Activated CD4-positive, CD25-positive, alpha-beta regulatory T cell treated with anti-CD3 and anti-CD28 coated beads, Interleukin-2, amount 50 U/mL, for 72 hours (primary cell): ENCODE measurements around the gene KIF12.

ENCODE experiments used
- DNase-seq: peaks from one replicate; pipeline ENCODE4 v3.0.0; 2021

KIF12 gene

DNA sequence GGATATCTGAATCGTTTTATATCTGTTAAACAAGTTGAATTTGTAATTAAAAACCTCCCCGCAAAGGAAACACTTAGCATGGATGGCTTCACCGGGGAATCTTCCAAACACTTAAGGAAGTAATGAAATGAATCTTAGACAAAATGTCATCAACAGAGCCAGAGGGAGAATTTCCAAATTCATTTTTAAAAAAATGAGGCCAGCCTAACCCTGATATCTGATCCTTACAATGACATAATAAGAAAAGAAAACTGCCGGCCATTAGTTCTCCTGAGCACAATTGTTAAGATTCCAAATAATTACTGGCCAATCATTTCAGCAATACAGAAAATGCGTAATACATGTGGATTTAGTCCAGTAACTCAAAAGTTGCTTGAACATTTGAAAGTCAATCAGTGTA lies 6.1 kb upstream of the KIF12 start:
- DNase-seq = no peak

DNA sequence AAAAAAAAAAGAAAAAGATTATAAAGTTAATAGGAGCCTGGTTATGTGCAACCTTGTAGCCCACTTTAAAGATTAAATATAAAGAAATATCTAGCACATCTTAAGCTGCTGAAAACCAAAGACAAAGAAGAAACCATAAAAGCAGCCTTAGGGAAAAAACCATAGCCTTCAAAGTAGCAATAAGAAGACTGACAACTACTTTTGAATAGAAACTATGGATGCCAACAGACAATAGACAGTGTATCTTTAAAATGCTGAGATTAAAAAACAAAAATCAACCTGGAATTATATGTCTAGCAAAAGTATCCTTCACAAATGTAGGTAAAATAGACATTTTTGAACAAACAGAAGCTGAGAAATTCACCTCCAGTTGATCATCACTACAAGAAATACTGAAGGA lies 3.4 kb upstream of the KIF12 start:
- no peak for DNase-seq

DNA sequence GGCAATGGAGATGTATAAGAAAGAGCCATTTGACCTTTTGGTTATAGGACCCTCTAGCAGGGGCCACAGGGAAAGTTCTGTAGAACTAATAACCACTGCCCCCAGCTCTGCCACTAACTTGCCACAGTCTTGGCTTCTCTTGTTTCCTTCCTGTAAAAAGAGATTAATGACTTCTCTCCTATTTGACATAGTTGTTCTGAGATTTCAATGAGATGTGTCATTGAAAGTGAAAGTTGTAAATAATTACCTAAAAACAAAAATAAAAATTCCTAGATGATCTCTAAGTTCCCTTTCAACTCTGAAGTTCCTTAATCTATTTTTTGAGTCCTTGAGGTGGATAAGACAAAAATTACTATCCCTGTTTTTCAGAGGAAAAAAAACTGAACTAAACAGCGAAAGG lies 1.4 kb upstream of the KIF12 start:
- DNase-seq = no peak

DNA sequence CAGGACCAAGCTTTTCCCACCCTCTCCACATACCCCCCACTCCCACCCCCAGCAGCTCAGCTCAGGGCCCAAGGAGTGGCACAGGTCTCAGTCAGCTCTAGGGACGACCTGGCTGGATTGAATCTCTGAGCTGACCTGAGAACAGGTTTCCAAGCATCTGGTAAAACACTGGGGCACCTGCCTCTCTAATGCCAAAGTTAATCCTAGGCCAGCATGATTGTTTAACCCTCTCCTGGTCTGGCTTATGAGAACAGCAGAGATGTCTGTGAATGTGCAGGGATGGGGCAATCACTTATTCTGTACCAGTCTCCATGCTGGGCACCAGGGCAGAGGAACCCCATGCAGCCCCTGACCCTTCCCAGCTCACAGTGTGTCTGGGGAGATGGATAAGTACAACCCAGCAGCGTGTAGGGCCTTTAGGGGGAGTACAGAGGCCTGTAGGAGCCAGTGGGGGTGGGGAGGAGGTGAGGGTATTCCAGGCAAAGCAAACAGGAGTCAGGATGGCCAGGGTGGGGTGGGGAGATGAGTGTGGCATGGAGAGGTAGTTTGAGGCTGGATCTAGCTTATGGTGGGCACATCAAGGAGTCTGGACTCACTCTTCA lies 678 bp upstream of the KIF12 start:
- DNase-seq = no peak

DNA sequence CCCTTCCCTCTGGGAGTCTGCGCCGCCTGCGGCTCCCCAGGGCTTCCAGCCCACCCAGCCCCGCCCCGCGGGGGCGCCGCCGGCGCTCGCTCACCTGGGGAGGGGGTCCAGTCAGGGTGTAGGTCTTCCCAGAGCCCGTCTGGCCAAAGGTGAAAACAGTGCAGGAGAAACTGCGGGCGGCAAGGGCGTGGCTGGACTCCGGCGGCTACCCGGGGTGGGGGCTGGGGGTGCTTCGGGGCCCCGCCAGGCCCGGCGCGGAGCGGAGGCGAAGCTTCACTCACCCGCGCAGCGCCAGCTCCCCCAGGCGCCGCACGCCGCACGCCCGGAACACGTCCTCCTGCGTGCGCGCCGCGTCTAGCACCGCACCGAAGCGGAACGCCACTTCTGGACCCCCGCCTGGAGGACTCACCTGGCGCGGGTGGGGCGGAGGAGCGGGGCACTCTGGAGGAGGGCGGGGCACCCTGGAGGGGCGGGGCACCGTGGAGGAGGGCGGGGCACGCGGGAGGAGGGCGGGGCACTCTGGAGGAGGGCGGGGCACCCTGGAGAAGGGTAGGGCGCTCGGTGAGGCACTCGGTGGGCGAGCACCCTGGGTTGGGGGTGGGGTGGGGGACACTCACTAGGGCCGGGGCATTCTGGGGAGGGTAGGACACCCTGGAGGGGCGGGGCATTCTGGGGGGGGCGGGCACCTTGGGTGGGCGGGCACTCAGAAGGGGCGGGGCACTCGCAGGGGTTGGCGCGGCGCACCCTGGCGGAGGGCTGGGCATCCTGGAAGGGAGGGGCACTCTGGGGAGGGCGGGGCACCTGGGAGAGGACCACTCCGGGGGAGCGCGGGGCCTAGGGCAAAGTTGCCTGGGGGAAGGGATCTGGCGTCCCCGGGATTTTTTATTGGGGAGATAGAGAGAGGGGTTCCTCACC lies 814 bp downstream of the KIF12 start:
- DNase-seq = no peak

DNA sequence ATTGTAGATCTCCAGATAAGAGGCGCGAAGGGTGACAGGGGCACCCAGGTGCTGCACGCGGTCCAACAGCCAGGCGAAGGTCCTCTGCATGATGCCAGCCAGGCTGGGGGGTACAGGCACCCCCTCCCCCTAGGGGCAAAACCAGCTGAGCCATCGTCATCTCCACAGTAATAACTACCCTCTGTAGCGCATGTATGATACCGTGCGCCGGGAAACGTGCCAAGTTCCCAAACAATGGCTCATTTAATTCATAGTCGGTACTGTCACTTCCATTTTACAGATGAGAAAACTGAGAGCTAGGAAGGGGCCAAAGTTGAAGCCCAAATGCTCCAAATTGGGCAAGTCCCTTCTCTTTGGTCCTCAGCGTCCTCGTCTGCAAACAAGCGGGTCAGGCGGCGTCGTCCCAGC lies 1.5 kb downstream of the KIF12 start:
- DNase-seq = no peak

DNA sequence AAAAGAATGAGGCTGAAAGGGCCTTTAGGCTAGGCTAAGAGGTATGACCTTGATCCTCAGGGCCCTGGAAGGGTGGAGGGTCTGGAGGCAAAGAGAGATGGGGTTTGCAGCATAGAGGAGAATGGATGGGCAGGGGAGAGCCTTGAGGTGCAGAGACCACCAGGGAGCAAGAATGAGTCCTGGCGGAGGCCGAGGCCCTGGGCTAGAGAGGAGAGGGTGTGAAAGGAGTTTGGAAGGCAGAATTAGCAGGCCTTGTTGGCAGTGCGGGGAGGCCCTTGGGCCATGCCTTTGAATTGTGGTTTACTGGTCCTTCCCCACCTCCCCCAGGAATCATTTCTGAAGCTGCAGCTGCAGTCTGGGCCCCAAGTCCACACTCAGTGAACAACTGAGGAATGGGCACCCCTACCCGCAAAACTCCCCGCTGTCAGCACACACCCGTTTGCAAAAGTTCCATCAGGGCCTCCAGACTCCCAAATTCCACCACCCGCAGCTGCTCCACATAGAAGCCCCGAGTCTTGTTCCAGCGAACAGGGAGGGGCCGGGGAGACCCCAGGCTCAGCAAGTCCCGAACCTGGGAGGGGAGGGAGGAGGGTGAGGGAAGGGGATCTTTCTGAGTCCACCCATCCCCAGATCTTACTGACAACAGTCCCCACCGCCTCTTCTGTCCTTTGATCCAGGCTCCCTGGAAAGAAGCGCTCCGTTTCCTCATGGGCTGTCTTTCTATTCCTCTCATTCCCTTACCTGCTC lies 2.1 kb downstream of the KIF12 start:
- no peak for DNase-seq

GRCh38 chr9:114096041-114096511 lies 3.0 kb downstream of the KIF12 start:
- no peak for DNase-seq

GRCh38 chr9:114094971-114095370 lies 4.1 kb downstream of the KIF12 start:
- DNase-seq = no peak

- no peak for DNase-seq
Observed at GRCh38 chr9:114093761-114094505, 5.2 kb downstream of the KIF12 start.

DNA sequence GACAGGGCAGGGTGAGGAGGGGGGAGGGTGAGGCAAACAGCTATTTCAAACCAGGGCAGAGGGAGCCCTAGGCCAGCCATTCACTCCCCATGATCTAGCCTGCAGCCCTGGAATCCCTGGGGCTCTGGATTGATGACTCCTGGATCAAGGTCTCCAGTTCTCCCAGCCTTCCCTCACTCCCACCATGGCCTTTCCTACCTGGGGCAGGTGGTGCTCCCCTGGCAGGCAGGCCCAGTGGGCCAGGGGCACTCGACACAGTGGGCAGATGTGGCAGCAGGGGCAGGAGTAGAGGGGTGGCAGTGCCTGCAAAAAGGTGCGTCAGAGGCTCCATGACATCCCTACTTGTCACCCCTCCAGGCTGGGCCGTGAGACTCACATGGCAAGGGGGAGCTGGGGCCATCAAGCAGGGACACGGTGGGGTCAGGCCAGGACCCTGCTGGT lies 6.0 kb downstream of the KIF12 start:
- DNase-seq = no peak

- no peak for DNase-seq
Observed at GRCh38 chr9:114092336-114092735, 6.8 kb downstream of the KIF12 start.

- no peak for DNase-seq
Observed at GRCh38 chr9:114091711-114092110, 7.4 kb downstream of the KIF12 start.

DNA sequence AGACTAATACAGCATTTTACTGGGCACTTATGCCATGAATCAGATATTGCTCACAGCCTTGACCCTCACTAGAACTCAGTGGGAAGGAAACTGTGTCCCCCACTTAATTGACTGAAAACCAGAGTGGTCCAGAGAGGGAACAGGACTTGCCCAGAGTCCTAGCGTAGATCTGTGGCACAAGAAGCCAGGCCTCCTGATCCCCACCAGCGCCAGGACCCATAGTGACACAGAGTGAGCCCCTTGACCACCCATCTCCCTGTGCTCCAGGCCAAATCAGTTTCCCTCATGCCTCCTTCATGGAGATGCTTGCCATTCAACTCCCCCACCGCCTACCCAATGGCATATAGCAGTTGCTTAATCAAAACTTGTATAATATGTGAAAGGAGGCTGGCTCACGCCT lies 8.3 kb downstream of the KIF12 start:
- DNase-seq = no peak

GRCh38 chr9:114089206-114089840 lies 9.8 kb downstream of the KIF12 start:
- DNase-seq = no peak

GRCh38 chr9:114088571-114089170 lies 10.4 kb downstream of the KIF12 start:
- no peak for DNase-seq

GRCh38 chr9:114087721-114088120 lies 11.4 kb downstream of the KIF12 start:
- DNase-seq = no peak

- no peak for DNase-seq
Observed at GRCh38 chr9:114086607-114087006, 12.5 kb downstream of the KIF12 start.

GRCh38 chr9:114086009-114086408 lies 13.1 kb downstream of the KIF12 start:
- DNase-seq = no peak

- DNase-seq = no peak
Observed at GRCh38 chr9:114085387-114085789, 13.7 kb downstream of the KIF12 start.

DNA sequence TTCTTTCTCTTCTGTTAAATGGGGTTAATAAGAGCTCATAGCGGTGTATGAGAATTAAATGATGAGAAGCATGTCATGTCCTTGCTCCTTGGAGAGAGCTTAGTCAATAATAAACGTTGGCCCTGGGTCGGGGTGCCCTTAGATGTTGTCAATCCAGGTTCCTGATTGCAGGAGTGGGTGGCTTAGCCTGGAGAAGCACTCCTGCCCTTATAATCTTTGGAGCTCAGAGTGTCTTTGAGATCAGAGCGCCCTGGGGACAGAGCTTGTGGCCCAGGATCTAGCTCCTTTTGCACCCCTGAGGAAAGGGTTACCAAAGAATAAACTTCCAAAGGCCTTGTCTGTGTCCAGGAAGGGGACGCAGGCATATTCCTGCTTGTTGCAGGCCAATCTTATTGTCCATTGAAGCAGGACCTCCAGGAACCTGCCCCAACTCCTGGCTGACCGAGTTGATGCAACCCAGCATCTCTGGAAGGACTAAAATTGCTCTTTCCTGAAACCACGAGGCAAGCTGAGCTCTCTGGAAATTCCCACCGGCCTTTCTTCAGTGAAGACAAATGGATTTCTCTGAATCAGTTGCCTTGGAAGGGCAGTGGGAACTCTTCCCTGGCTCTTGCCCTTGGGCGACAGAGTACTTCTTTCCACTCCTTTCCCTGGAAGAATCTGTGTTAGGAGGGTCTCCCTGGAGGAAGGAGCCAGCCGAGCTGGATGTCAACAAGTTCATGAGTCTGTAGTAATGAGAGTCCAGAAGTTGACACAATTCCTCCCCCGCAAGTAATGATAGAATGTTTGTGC lies 14.6 kb downstream of the KIF12 start:
- no peak for DNase-seq
